Neural progenitor cell (in vitro differentiated cells): ENCODE results near the gene NEAT1. TPM values are rescaled to one million over a fixed set of nuclear protein-coding genes. Genes with fewer than 3 reads are reported as not detected.

Experiments
- DNase-seq: peaks from one replicate; pipeline ENCODE4 v3.0.0-alpha.2; 2016; ENCODE audit warnings: low spot score
- H2AFZ ChIP-seq: fragments of 200-600 bp; sonication (generic); replicated peaks from 2 replicates; pipeline ENCODE4 v1.6.1; 2016; ENCODE audit warnings: antibody characterized with exemption
- H3F3A ChIP-seq: fragments of 200-600 bp; sonication (generic); 2 replicates; pipeline ENCODE4 v1.6.1; 2016; ENCODE audit warnings: antibody characterized with exemption, low read depth
- H3K27ac ChIP-seq: fragments of 200-600 bp; sonication (generic); 2 replicates; pipeline ENCODE4 v1.5.1; 2016; ENCODE audit warnings: mild to moderate bottlenecking
- H3K27me3 ChIP-seq: fragments of 200-600 bp; sonication (generic); 2 replicates; pipeline ENCODE4 v1.6.1; 2016; ENCODE audit warnings: mild to moderate bottlenecking, moderate library complexity
- H3K36me3 ChIP-seq: fragments of 200-600 bp; sonication (generic); 2 replicates; pipeline ENCODE4 v1.5.1; 2016
- H3K4me1 ChIP-seq: fragments of 200-600 bp; sonication (generic); 2 replicates; pipeline ENCODE4 v1.6.1; 2016; ENCODE audit warnings: mixed run types
- H3K4me2 ChIP-seq: fragments of 200-600 bp; sonication (generic); 2 replicates; pipeline ENCODE4 v1.6.1; 2016
- H3K4me3 ChIP-seq: fragments of 200-600 bp; sonication (generic); 2 replicates; pipeline ENCODE4 v1.5.1; 2016
- H3K79me2 ChIP-seq: fragments of 200-600 bp; sonication (generic); 2 replicates; pipeline ENCODE4 v1.6.1; 2016; ENCODE audit warnings: low read depth
- H3K9ac ChIP-seq: fragments of 200-600 bp; sonication (generic); 2 replicates; pipeline ENCODE4 v1.6.1; 2016
- H3K9me3 ChIP-seq: fragments of 200-600 bp; sonication (generic); 2 replicates; pipeline ENCODE4 v1.5.1; 2016; ENCODE audit warnings: low read depth
- H4K20me1 ChIP-seq: fragments of 200-600 bp; sonication (generic); 2 replicates; pipeline ENCODE4 v1.6.1; 2016; ENCODE audit warnings: low read depth
- H3K27ac Mint-ChIP-seq: 3 replicates; pipeline ENCODE4 v1.8.0; 2021; ENCODE audit warnings: mixed read lengths
- H3K27me3 Mint-ChIP-seq: 2 replicates; pipeline ENCODE4 v1.8.0; 2022; ENCODE audit warnings: low read depth, mild to moderate bottlenecking, inconsistent platforms, moderate library complexity, mixed read lengths; ENCODE audit not compliant: insufficient read depth
- H3K36me3 Mint-ChIP-seq: 3 replicates; pipeline ENCODE4 v1.8.0; 2021; ENCODE audit warnings: mixed read lengths
- H3K4me1 Mint-ChIP-seq: 3 replicates; pipeline ENCODE4 v1.8.0; 2021; ENCODE audit warnings: mixed read lengths
- H3K4me3 Mint-ChIP-seq: 3 replicates; pipeline ENCODE4 v1.8.0; 2021; ENCODE audit warnings: mild to moderate bottlenecking, moderate library complexity, mixed read lengths
- H3K9me3 Mint-ChIP-seq: 3 replicates; pipeline ENCODE4 v1.8.0; 2020; ENCODE audit warnings: mixed read lengths
- EZH2 ChIP-seq: fragments of 200-600 bp; sonication (generic); IDR thresholded peaks from 2 replicates; pipeline ENCODE4 v1.6.1; 2017; ENCODE audit warnings: antibody characterized with exemption, mild to moderate bottlenecking, moderate library complexity
- EZH2phosphoT487 ChIP-seq: fragments of 200-600 bp; sonication (generic); IDR thresholded peaks from 2 replicates; pipeline ENCODE4 v1.6.1; 2017; ENCODE audit warnings: antibody characterized with exemption
- total RNA-seq: library from RNA; depleted of rRNA; stranded (reverse); fragments of >200 nt; gene quantifications from 2 replicates; pipeline ENCODE4 v1.2.3, GENCODE V29; 2015; ENCODE audit warnings: low replicate concordance
- TF ChIP-seq, protein P1 (sequence below): fragments of 200-600 bp; sonication (generic); IDR thresholded peaks from 2 replicates; pipeline ENCODE4 v1.5.1; 2017; ENCODE audit warnings: antibody characterized with exemption, mild to moderate bottlenecking

Gene NEAT1
- total RNA-seq, 1 donor from 2014 or later: 4.0 TPM

DNA sequence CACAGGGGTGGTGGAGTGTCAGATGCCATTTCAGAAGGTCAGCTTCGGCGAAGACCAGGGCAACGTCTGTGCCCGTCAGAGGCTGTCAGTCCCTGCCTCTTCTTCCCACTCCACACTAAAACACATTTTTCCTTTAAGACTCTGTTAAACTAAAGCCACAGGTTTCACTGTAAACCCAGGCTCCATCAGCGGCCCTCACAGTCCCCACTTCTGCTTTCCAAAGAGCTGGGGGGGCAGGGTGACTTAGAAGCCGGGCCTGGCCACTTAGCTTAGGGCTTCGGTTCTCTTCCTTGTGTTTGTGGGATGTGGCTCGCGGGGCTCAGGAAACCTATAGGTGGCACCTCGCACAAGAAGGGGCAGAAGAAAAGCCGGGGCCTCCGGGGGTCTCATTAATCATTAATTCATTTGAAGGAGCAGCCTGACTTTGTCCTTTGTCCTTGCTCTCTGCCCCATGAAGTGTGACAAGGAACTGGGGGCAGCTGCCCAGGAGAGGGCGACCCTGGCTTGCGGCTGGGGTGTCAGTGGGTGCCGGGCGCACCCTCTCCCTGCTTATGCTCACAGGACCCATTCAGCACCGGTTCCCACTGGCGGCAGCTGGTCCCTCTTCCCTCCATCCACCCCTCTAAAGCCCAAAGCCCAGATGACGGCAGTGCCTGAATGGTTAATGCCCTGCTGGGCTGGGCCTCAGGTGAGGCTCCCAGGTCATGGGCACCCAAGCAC is 44.2 kb upstream of the NEAT1 start:
- Histone ChIP-seq H3K79me2 (no peaks in the 10 kb centered on the region), H3K4me3 (no peak overlapping the region), H3K27me3 (no peaks in the 10 kb centered on the region), H2AFZ (no peak overlapping the region), H3K36me3 (no peaks in the 10 kb centered on the region), H4K20me1 (no peaks in the 10 kb centered on the region), H3K4me2 (no peak overlapping the region), H3K9me3 (no peaks in the 10 kb centered on the region), H3K9ac (no peak overlapping the region), H3F3A (no peaks in the 10 kb centered on the region), H3K4me1 (peaks cover 10% of the 10 kb centered on the region), H3K27ac (no peak overlapping the region)
- H3K27ac Mint-ChIP-seq: no peak overlapping the region
- TF ChIP-seq, protein P1, sequence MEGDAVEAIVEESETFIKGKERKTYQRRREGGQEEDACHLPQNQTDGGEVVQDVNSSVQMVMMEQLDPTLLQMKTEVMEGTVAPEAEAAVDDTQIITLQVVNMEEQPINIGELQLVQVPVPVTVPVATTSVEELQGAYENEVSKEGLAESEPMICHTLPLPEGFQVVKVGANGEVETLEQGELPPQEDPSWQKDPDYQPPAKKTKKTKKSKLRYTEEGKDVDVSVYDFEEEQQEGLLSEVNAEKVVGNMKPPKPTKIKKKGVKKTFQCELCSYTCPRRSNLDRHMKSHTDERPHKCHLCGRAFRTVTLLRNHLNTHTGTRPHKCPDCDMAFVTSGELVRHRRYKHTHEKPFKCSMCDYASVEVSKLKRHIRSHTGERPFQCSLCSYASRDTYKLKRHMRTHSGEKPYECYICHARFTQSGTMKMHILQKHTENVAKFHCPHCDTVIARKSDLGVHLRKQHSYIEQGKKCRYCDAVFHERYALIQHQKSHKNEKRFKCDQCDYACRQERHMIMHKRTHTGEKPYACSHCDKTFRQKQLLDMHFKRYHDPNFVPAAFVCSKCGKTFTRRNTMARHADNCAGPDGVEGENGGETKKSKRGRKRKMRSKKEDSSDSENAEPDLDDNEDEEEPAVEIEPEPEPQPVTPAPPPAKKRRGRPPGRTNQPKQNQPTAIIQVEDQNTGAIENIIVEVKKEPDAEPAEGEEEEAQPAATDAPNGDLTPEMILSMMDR: peak; percentile 20
- no peak for TF ChIP-seq EZH2
- DNase-seq: peak; percentile 3
- H3K9me3 Mint-ChIP-seq: no peaks in the 10 kb centered on the region
- H3K27me3 Mint-ChIP-seq: peaks cover 10% of the 10 kb centered on the region
- H3K4me3 Mint-ChIP-seq: no peak overlapping the region
- H3K4me1 Mint-ChIP-seq: peaks cover 16% of the 10 kb centered on the region
- H3K36me3 Mint-ChIP-seq: no peaks in the 10 kb centered on the region

DNA sequence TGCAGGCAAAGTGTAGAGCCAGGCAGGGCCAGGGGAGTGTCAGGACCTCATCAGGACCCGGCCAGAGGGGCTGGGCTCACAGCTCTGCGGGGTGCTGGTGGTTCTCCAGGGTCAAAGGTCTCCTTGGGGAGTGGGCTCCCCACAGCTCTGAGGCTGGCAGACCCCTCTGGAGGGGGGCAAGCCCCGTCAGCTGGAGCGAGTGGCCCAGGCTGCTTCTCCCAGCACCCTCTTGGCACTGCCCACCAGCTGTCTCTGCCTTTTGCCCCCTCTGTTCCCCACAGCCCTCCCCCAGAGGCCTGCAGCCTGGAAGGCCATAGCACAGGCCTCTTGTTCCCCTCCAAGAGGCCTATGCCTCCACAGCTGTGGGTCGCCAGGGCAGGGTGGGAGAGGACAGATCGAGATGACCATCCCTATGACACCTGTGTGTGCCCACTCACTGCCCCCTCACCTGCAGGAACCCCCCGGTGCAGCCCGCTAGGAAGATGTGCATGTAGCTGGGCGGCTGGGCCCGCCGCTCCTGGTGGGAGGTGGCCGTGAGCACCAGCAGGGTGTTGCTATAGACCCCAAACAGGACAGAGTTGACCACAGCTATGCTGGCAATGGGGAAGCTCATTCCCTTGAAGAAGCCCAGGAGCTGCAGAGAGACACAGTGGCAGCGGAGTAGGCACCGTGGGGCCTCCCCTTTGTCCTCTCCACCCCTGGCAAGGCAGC is 43.5 kb upstream of the NEAT1 start:
- Histone ChIP-seq H3K9ac (no peak overlapping the region), H3K4me2 (no peak overlapping the region), H3K4me1 (peaks cover 10% of the 10 kb centered on the region), H3K27ac (no peak overlapping the region), H3K79me2 (no peaks in the 10 kb centered on the region), H3K9me3 (no peaks in the 10 kb centered on the region), H4K20me1 (no peaks in the 10 kb centered on the region), H2AFZ (no peak overlapping the region), H3K27me3 (no peaks in the 10 kb centered on the region), H3K36me3 (no peaks in the 10 kb centered on the region), H3K4me3 (no peak overlapping the region), H3F3A (no peaks in the 10 kb centered on the region)
- Mint-ChIP-seq H3K36me3 (no peaks in the 10 kb centered on the region), H3K4me3 (no peak overlapping the region), H3K27ac (no peak overlapping the region), H3K27me3 (peaks cover 10% of the 10 kb centered on the region), H3K9me3 (no peaks in the 10 kb centered on the region), H3K4me1 (peaks cover 21% of the 10 kb centered on the region)
- TF ChIP-seq, protein P1: no peak
- no peak for TF ChIP-seq EZH2phosphoT487
- no peak for TF ChIP-seq EZH2
- DNase-seq: no peak

DNA sequence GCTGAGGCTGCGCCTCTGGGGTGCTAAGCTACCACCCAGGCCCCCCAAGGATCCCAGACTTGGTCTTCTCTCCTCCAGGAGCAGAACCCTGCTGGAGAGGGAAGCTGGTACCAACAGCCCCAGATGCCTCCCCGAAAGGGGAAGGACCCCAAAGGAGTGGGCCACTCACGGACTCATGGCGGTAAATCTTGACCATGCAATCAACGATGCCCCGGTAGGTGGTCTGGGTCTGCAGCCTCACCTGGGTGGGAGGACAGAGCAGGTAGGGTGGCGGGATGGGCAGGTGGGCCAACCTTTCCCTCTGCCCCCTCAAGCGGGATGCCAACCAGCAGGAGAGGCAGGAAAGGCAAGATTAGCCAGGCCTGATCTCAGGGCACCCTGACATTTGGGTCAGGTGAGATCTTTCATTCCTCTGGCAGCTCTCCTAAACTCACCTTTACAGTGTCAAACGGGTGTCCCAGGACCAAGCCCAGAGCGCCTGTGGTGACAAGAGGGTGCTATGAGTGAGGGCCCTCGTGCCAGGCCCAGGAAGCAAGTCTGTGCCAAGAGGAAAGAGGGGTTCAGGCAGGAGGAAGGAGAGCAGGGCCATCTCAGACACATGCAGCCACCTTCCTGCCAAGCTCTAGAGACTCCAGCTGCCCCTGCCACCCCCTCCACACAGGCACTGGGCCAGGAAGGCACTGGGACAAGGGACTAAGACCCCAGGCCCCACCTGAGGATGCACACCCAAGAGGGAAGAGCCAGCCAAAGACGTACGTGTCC is 42.7 kb upstream of the NEAT1 start:
- H3K27me3 ChIP-seq: no peaks in the 10 kb centered on the region
- H3K79me2 ChIP-seq: no peaks in the 10 kb centered on the region
- no peak overlapping the region for H3K4me3 ChIP-seq
- TF ChIP-seq, protein P1: no peak
- TF ChIP-seq EZH2: no peak
- TF ChIP-seq EZH2phosphoT487: no peak
- H4K20me1 ChIP-seq: no peaks in the 10 kb centered on the region
- no peak overlapping the region for H3K9ac ChIP-seq
- H3K27ac Mint-ChIP-seq: no peak overlapping the region
- peaks cover 25% of the 10 kb centered on the region for H3K4me1 Mint-ChIP-seq
- peaks cover 10% of the 10 kb centered on the region for H3K4me1 ChIP-seq
- H3K27ac ChIP-seq: no peak overlapping the region
- no peaks in the 10 kb centered on the region for H3K9me3 Mint-ChIP-seq
- DNase-seq: peak; percentile 1
- H3K9me3 ChIP-seq: no peaks in the 10 kb centered on the region
- H3K36me3 ChIP-seq: no peaks in the 10 kb centered on the region
- peaks cover 2% of the 10 kb centered on the region for H3F3A ChIP-seq
- H3K36me3 Mint-ChIP-seq: no peaks in the 10 kb centered on the region
- H3K4me3 Mint-ChIP-seq: no peak overlapping the region
- H3K4me2 ChIP-seq: no peak overlapping the region
- no peak overlapping the region for H2AFZ ChIP-seq
- peaks cover 13% of the 10 kb centered on the region for H3K27me3 Mint-ChIP-seq
